RWPE2 (cell line): Measurements from ENCODE around the gene SERPINB8.
"Not testable (repeated sequence)": the region's sequence is repeated elsewhere in the genome, so short reads cannot be mapped to it uniquely, and the experiment has no call there.

ENCODE experiments used
- ATAC-seq: fragments of 200-7000 bp; cut with Tn5 transposase; 3 replicates; pipeline ENCODE4 v1.9.1; 2021; ENCODE audit warnings: low read depth
- DNase-seq: peaks from one replicate; pipeline ENCODE4 v3.0.0-alpha.2; 2020; ENCODE audit warnings: low spot score
- H3K27ac ChIP-seq: fragments of 450-650 bp; 2 replicates; pipeline ENCODE4 v1.5.1; 2017; ENCODE audit warnings: mild to moderate bottlenecking; ENCODE audit not compliant: poor library complexity, severe bottlenecking
- H3K27me3 ChIP-seq: fragments of 250-450 bp; sonication (Bioruptor Pico); 2 replicates; pipeline ENCODE4 v1.5.1; 2021; ENCODE audit warnings: mild to moderate bottlenecking, moderate library complexity; ENCODE audit not compliant: insufficient read depth, poor library complexity, severe bottlenecking
- H3K36me3 ChIP-seq: fragments of 250-450 bp; sonication (Bioruptor Pico); 2 replicates; pipeline ENCODE4 v1.5.1; 2020; ENCODE audit warnings: low read depth, mild to moderate bottlenecking, moderate library complexity
- H3K4me1 ChIP-seq: fragments of 250-450 bp; sonication (Bioruptor Pico); 2 replicates; pipeline ENCODE4 v1.5.1; 2021; ENCODE audit warnings: mild to moderate bottlenecking, moderate library complexity; ENCODE audit not compliant: insufficient read depth, poor library complexity, severe bottlenecking
- H3K4me3 ChIP-seq: fragments of 250-450 bp; sonication (Bioruptor Pico); 2 replicates; pipeline ENCODE4 v1.5.1; 2021; ENCODE audit warnings: mild to moderate bottlenecking, moderate library complexity; ENCODE audit not compliant: severe bottlenecking
- H3K9me3 ChIP-seq: fragments of 250-450 bp; sonication (Bioruptor Pico); 2 replicates; pipeline ENCODE4 v1.5.1; 2021; ENCODE audit warnings: mild to moderate bottlenecking, moderate library complexity; ENCODE audit not compliant: severe bottlenecking
- TF ChIP-seq, protein P1 (sequence below): fragments of 450-650 bp; IDR thresholded peaks from one replicate; pipeline ENCODE4 v1.5.1; 2017; ENCODE audit warnings: mild to moderate bottlenecking, moderate library complexity; ENCODE audit not compliant: poor library complexity, severe bottlenecking

SERPINB8 gene, protein sequence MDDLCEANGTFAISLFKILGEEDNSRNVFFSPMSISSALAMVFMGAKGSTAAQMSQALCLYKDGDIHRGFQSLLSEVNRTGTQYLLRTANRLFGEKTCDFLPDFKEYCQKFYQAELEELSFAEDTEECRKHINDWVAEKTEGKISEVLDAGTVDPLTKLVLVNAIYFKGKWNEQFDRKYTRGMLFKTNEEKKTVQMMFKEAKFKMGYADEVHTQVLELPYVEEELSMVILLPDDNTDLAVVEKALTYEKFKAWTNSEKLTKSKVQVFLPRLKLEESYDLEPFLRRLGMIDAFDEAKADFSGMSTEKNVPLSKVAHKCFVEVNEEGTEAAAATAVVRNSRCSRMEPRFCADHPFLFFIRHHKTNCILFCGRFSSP

DNA sequence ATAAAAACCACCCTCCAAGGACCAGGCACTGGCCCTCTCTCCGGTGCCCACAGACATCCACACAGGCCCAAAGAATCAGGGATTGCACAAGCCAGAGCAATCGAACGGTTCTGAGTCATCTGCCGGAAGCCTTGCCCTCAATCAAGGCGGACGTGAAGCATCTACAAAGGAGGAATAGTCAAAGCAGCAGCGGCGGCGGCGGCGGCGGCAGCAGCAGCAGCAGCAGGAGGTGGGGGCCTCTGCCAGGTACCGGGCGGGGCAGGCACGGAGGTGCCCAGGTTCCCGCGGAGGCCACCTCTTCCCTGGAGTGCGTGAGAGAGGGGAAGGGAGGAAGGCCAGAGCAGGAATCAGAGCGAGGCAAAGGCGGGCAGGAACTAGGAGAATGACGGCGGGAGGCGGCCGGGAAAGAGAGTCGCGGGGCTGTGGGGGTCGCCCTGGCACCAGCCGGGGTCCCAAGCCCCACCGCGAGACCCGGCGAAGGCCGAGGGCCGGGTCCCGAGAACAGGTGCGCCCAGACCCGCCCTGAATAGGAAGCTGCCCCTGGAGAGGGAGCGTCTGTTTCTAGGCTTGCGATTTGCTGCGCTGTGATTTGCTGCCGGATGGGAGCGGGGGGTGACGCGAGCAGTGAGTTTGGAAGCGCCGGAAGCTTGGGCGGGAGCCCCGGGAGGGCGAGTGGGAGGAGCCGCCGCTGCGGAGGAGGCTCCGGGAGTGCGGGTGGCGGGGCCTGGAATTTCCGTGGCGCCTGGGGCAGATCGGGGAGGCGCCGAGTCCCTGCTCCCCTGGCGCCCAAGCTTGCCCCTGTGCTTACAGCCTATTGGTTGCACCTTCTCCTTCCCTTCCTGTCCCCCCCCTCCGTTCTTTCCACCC is at the start of gene SERPINB8:
Gene SERPINB8 (plus strand): TSS at position 140 of the 867 bp plus-strand sequence. CDS start 8,228 bp downstream, outside the sequence.
- Histone ChIP-seq H3K4me1 (peaks cover 9% of the 10 kb centered on the region), H3K27ac (peak within 1 kb of the TSS; percentile 92), H3K4me3 (peak within 1 kb of the TSS; percentile 74), H3K9me3 (no peaks in the 10 kb centered on the region), H3K36me3 (no peaks in the 10 kb centered on the region), H3K27me3 (no peaks in the 10 kb centered on the region)
- TF ChIP-seq, protein P1, sequence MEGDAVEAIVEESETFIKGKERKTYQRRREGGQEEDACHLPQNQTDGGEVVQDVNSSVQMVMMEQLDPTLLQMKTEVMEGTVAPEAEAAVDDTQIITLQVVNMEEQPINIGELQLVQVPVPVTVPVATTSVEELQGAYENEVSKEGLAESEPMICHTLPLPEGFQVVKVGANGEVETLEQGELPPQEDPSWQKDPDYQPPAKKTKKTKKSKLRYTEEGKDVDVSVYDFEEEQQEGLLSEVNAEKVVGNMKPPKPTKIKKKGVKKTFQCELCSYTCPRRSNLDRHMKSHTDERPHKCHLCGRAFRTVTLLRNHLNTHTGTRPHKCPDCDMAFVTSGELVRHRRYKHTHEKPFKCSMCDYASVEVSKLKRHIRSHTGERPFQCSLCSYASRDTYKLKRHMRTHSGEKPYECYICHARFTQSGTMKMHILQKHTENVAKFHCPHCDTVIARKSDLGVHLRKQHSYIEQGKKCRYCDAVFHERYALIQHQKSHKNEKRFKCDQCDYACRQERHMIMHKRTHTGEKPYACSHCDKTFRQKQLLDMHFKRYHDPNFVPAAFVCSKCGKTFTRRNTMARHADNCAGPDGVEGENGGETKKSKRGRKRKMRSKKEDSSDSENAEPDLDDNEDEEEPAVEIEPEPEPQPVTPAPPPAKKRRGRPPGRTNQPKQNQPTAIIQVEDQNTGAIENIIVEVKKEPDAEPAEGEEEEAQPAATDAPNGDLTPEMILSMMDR: no peak
- DNase-seq (peak; percentile 89), ATAC-seq (peak; percentile 87)

DNA sequence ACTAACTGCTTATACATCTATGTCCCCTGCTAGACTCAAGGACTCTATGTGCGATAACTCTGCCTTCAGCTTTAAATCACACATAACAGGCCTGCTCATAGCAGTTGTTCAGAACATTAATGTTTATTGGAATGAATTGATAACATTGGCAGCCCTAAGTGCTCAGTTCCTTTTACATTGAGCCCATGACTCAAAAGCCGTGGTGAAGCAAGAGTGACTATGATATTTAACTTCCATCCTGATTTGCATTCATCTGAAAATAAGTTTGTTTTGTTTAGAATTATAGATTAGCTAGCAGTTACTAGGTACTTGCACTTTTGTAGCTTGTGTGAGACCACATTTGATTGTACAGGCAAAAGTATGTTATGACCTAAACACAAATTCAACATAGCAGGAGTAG is 47.8 kb upstream of the SERPINB8 start:
- no peak overlapping the region for H3K4me3 ChIP-seq
- ATAC-seq (no peak), DNase-seq (no peak)
- H3K4me1 ChIP-seq: no peaks in the 10 kb centered on the region
- H3K36me3 ChIP-seq: no peaks in the 10 kb centered on the region
- H3K27me3 ChIP-seq: no peaks in the 10 kb centered on the region
- no peaks in the 10 kb centered on the region for H3K9me3 ChIP-seq
- H3K27ac ChIP-seq: no peak overlapping the region
- TF ChIP-seq, protein P1: no peak

DNA sequence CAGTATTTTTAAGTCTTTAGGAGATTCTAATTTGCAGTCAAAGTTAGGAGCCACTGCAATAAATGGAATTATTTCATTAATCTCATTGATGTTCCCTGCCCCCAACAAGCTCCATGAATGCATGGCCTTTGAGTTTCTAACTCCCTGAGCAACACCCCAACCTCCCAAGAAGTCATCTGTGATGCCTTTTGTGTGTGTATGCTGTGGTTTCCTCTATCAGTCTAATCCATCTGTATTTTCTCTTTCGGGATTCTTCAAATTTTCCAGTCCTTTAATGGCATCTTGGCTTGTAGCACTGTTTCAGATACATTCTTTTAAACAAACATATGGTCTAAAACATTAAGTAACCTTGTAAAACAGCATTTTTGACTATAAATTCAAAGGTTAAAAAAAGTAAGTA is 45.3 kb upstream of the SERPINB8 start:
- H3K4me1 ChIP-seq: no peaks in the 10 kb centered on the region
- no peaks in the 10 kb centered on the region for H3K9me3 ChIP-seq
- no peak for DNase-seq
- H3K27me3 ChIP-seq: no peaks in the 10 kb centered on the region
- no peak for ATAC-seq
- no peaks in the 10 kb centered on the region for H3K36me3 ChIP-seq
- TF ChIP-seq, protein P1: no peak
- no peak overlapping the region for H3K4me3 ChIP-seq
- no peak overlapping the region for H3K27ac ChIP-seq

DNA sequence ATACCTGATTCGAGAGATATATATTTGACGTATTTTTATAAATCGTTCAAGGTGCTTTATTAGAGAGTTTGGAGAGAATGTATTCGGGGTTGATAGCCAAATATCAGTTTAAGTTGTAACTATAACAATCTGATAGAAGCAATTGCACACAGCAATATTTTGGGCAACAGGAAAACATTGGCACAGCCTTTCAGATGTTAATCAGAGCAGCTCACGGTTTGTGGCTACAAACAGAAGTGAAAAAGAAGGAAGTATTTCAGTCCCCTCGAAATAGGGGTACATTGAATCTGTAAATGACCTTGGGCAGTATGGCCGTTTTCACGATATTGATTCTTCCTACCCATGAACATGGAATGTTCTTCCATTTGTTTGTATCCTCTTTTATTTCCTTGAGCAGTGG is 41.5 kb upstream of the SERPINB8 start:
- TF ChIP-seq, protein P1: no peak
- no peak for ATAC-seq
- H3K27ac ChIP-seq: no peak overlapping the region

DNA sequence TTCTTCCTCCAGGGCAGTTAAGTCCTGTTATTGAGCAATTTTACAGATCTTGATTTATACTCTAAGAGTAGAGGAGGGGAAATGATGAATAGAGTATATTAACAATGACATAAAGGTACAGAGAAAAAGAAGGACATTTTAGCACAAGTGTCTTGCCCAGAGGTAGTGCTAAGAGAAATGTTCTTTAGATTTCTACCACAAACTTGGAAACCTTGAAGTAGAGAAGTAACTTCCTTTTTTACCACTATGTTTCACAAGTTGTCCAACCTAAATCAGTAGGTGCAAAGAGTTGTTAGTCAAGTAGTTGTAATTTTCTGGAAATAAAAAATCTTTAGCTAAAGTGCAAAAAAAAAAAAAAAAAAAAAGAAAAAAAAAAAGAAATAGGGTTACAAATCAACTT is 40.5 kb upstream of the SERPINB8 start:
- H3K4me1 ChIP-seq, H3K36me3 ChIP-seq, H3K27ac ChIP-seq, DNase-seq, H3K27me3 ChIP-seq, ATAC-seq, H3K9me3 ChIP-seq, H3K4me3 ChIP-seq: not testable (repeated sequence)

More for the DNA sequence above, 41.5 kb upstream of the SERPINB8 start:
- no peak overlapping the region for H3K4me3 ChIP-seq
- no peaks in the 10 kb centered on the region for H3K36me3 ChIP-seq
- H3K27me3 ChIP-seq: no peaks in the 10 kb centered on the region
- no peaks in the 10 kb centered on the region for H3K4me1 ChIP-seq
- no peak for DNase-seq
- no peaks in the 10 kb centered on the region for H3K9me3 ChIP-seq
